Esophagus muscularis mucosa (tissue), 4 donors: ENCODE results near the gene GSG1. TPM values are rescaled to one million over a fixed set of nuclear protein-coding genes. Genes with fewer than 3 reads are reported as not detected.
"Not testable (repeated sequence)": the region's sequence is repeated elsewhere in the genome, so short reads cannot be mapped to it uniquely, and the experiment has no call there.

ENCODE experiments used
- DNase-seq: peaks from one replicate; pipeline ENCODE4 v3.0.0-alpha.2; 2017; ENCODE audit errors: extremely low spot score
- H3K27ac ChIP-seq, 4 donors: fragments of 200-600 bp; sonication (generic); replicated peaks in 1 of 4; 1 replicate in 3 of 4; 2 replicates in 1 of 4; pipeline ENCODE4 v1.5.1; 2016 to 2019; ENCODE audit warnings: mild to moderate bottlenecking in 1 of 4
- H3K27me3 ChIP-seq, 4 donors: fragments of 200-600 bp; sonication (generic); one replicate each; pipeline versions ENCODE4 v1.5.1 to v1.6.0; 2016 to 2019
- H3K36me3 ChIP-seq, 4 donors: fragments of 200-600 bp; sonication (generic); one replicate each; pipeline ENCODE4 v1.5.1; 2016 to 2019
- H3K4me1 ChIP-seq, 4 donors: fragments of 200-600 bp; sonication (generic); one replicate each; pipeline ENCODE4 v1.5.1; 2016 to 2019
- H3K4me3 ChIP-seq, 4 donors: fragments of 200-600 bp; sonication (generic); 1 replicate in 2 of 4; 2 replicates in 2 of 4; pipeline ENCODE4 v1.5.1; 2016 to 2019; ENCODE audit warnings: mild to moderate bottlenecking in 4 of 4, moderate library complexity in 1 of 4
- H3K9me3 ChIP-seq, 4 donors: fragments of 200-600 bp; sonication (generic); 1 replicate in 3 of 4; 2 replicates in 1 of 4; pipeline ENCODE4 v1.5.1; 2016 to 2019
- CTCF ChIP-seq, 3 experiments: fragments of 200-600 bp in 2 of 3; fragments of 450-650 bp in 1 of 3; sonication (generic) in 2 of 3; IDR thresholded peaks; one replicate each; pipeline ENCODE4 v1.5.1; 2017 to 2019; ENCODE audit warnings: antibody characterized with exemption in 3 of 3, mild to moderate bottlenecking in 2 of 3, moderate library complexity in 1 of 3
- EP300 ChIP-seq: sonication (generic); formaldehyde crosslinking; IDR thresholded peaks from one replicate; pipeline ENCODE4 v1.6.1; 2017; ENCODE audit warnings: antibody characterized with exemption
- POLR2A ChIP-seq: fragments of 450-650 bp; IDR thresholded peaks from one replicate; pipeline ENCODE4 v1.6.1; 2017; ENCODE audit warnings: antibody characterized with exemption, moderate library complexity, mild to moderate bottlenecking, low read depth
- POLR2AphosphoS5 ChIP-seq, 2 donors: sonication (generic); formaldehyde crosslinking; IDR thresholded peaks; one replicate each; pipeline ENCODE4 v1.6.1; 2017; ENCODE audit warnings: antibody characterized with exemption in 2 of 2
- WGBS: methylation state at CpG from one replicate; pipeline ENCODE4 v1.1.5; 2018; 5-methylcytosine and 5-hydroxymethylcytosine counted together
- intact Hi-C: fragments of 100-400 bp; cut with DNase I; formaldehyde crosslinking; loops from one replicate; pipeline ENCODE4 v1.15.1; 2023
- total RNA-seq, 4 donors: library from RNA; depleted of rRNA; stranded (reverse); fragments of >200 nt; gene quantifications; one replicate each; pipeline versions ENCODE4 v1.1.0 to v1.2.1, GENCODE V29; 2016

Gene GSG1
- total RNA-seq, 4 donors from 2014 or later: not detected

DNA sequence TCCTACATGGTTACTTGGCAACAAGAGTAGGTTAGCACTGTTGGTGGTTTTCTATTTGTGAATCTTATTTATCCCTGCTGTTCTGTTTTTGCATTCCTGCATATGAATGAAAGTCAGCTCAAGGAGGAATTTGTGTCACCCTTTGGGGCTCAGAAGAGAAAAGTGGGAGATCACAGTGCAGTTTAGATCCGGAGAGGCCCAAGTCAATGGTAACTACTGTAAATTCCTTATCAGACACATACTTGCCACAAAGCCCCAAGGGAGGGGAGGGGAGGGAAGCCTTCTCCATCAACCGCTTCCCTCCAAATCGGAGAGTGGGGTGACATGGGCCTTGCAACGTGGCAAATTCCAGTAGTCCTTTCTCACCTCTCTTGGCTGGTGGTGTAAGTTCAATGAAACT lies 15.0 kb downstream of the GSG1 start:
- Histone ChIP-seq H3K36me3 (peaks cover 0 to 9% (median 4%) of the 10 kb centered on the region in 4 donors), H3K27ac (no peak overlapping the region), H3K27me3 (no peaks in the 10 kb centered on the region), H3K4me3 (no peak overlapping the region), H3K4me1 (peaks cover 0 to 4% (median 4%) of the 10 kb centered on the region in 4 donors), H3K9me3 (no peaks in the 10 kb centered on the region)
- DNase-seq: peak; percentile 55
- TF ChIP-seq POLR2AphosphoS5 (IDR thresholded peaks at IDR 0.05): no peak
- no peak for TF ChIP-seq CTCF (IDR thresholded peaks at IDR 0.05)
- no peak for TF ChIP-seq EP300
- TF ChIP-seq POLR2A: no peak
- intact Hi-C loops: no loop called here
- WGBS: 74% methylated on average over 4 of the region's 4 CpGs

DNA sequence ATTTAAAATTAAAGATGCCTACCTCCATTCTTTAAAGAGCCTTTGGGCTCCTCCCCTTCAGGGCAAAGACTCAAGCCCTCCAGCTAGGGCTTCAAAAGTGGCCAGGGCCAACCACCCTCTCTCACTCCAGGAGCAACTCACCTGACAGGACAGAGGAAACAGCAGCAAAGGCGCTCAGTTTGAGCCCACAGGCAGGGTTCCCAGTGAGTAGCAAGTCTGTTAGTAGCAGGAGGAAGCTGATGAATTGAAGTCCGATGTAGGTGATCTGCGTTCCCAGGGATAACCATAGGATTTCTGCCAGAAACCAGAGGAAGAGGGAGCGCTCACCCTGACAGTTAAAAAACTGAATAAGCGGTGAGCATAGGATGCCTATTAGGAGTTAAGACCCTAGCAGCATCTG lies 15.7 kb downstream of the GSG1 start:
- DNase-seq: peak; percentile 70
- peaks cover 0 to 9% (median 7%) of the 10 kb centered on the region in 4 donors for H3K36me3 ChIP-seq
- H3K27me3 ChIP-seq: no peaks in the 10 kb centered on the region
- H3K4me3 ChIP-seq: no peak overlapping the region
- intact Hi-C loops: no loop called here
- H3K9me3 ChIP-seq: no peaks in the 10 kb centered on the region
- 70% methylated on average over 5 of the region's 5 CpGs for WGBS
- H3K27ac ChIP-seq: no peak overlapping the region
- no peaks in the 10 kb centered on the region for H3K4me1 ChIP-seq
- no peak for TF ChIP-seq POLR2AphosphoS5 (IDR thresholded peaks at IDR 0.05)

- intact Hi-C loops: no loop called here
- H3K27me3 ChIP-seq: no peaks in the 10 kb centered on the region
- no peak for TF ChIP-seq CTCF (IDR thresholded peaks at IDR 0.05)
- TF ChIP-seq POLR2AphosphoS5 (IDR thresholded peaks at IDR 0.05): no peak
- no peak for TF ChIP-seq EP300
- no peak for TF ChIP-seq POLR2A
- H3K4me1 ChIP-seq: no peaks in the 10 kb centered on the region
- 84% methylated on average over 7 of the region's 7 CpGs for WGBS
- no peak overlapping the region for H3K27ac ChIP-seq
- peak; percentile 60 for DNase-seq
- H3K36me3 ChIP-seq: peaks cover 0 to 15% (median 10%) of the 10 kb centered on the region in 4 donors
- H3K9me3 ChIP-seq: no peaks in the 10 kb centered on the region
- H3K4me3 ChIP-seq: no peak overlapping the region
Observed at GRCh38 chr12:13085968-13086686, 17.3 kb downstream of the GSG1 start.

- WGBS: 95% methylated on average over 10 of the region's 11 CpGs
- no peak overlapping the region for H3K27ac ChIP-seq
- intact Hi-C loops: no loop called here
- H3K9me3 ChIP-seq: no peaks in the 10 kb centered on the region
- peak; percentile 81 for DNase-seq
- H3K27me3 ChIP-seq: no peaks in the 10 kb centered on the region
- no peak for TF ChIP-seq EP300
- no peaks in the 10 kb centered on the region for H3K4me1 ChIP-seq
- H3K36me3 ChIP-seq: peaks cover 5 to 25% (median 19%) of the 10 kb centered on the region in 4 donors
- H3K4me3 ChIP-seq: no peak overlapping the region
Observed at GRCh38 chr12:13084898-13085640, 18.4 kb downstream of the GSG1 start.

GRCh38 chr12:13083638-13084037 lies 19.8 kb downstream of the GSG1 start:
- H3K4me1 ChIP-seq, intact Hi-C loops, H3K27ac ChIP-seq, H3K9me3 ChIP-seq, DNase-seq, H3K27me3 ChIP-seq, H3K4me3 ChIP-seq: not testable (repeated sequence)
- peaks cover 5 to 34% (median 28%) of the 10 kb centered on the region in 4 donors for H3K36me3 ChIP-seq
- WGBS: 95% methylated on average over 5 of the region's 5 CpGs

- intact Hi-C loops: no loop called here
- Histone ChIP-seq H3K4me3 (no peak overlapping the region), H3K27ac (no peak overlapping the region), H3K27me3 (no peaks in the 10 kb centered on the region), H3K36me3 (peaks cover 5 to 34% (median 28%) of the 10 kb centered on the region in 4 donors), H3K9me3 (no peaks in the 10 kb centered on the region), H3K4me1 (no peaks in the 10 kb centered on the region)
- TF ChIP-seq EP300 (no peak), POLR2AphosphoS5 (IDR thresholded peaks at IDR 0.05) (no peak), CTCF (IDR thresholded peaks at IDR 0.05) (no peak), POLR2A (no peak)
- 58% methylated on average over 2 of the region's 2 CpGs for WGBS
- no peak for DNase-seq
Observed at GRCh38 chr12:13082861-13083260, 20.6 kb downstream of the GSG1 start.
